Subcutaneous adipose tissue (tissue), 4 donors: ENCODE results near the gene INCA1. TPM values are rescaled to one million over a fixed set of nuclear protein-coding genes. Genes with fewer than 3 reads are reported as not detected.

ENCODE experiments used
- CTCF ChIP-seq: fragments of 450-650 bp; IDR thresholded peaks from one replicate; pipeline ENCODE4 v1.5.1; 2016; ENCODE audit warnings: low read depth, mild to moderate bottlenecking, control low read depth, antibody characterized with exemption, moderate library complexity
- total RNA-seq, 4 donors: library from RNA; depleted of rRNA; stranded (reverse); fragments of >200 nt; gene quantifications; one replicate each; pipeline ENCODE4 v1.1.0, GENCODE V29; 2016

Gene INCA1
- total RNA-seq, 4 donors from 2014 or later = 0.85 to 1.3 (median 1.1) TPM

DNA sequence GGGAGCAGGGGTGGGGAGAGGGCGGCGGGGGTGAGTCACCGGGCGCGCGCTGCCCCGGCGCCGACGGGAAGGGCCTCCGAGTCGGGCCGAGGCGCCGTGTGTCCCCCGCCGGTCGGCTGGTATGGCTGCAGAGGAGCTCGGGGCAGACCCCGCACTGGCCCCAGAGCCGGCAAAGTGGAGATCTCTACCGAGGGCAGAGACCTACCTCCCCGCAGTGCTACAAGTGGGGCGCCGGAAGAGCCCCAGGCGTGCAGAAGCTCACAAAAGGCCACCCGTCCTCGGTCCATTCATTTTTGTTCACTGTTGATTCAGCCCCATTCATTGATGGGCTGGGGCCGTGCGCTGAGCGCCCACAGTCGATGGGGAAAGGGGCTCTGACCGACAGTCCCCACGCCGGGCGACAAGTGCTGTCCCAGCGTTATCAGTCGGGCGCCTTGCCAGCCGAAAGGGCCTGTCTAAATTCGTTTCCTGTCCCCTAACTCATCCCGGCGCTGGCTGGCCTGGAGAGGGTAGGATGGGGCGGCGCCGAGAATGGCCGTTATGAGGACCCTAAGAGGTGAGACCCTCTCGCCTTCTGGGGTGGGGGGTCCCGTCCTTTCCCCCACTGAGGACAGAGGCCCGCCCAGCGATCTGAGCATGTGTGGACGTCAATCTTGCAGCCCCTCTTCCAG, 47.1 kb downstream of the INCA1 start:
- TF ChIP-seq CTCF = no peak

DNA sequence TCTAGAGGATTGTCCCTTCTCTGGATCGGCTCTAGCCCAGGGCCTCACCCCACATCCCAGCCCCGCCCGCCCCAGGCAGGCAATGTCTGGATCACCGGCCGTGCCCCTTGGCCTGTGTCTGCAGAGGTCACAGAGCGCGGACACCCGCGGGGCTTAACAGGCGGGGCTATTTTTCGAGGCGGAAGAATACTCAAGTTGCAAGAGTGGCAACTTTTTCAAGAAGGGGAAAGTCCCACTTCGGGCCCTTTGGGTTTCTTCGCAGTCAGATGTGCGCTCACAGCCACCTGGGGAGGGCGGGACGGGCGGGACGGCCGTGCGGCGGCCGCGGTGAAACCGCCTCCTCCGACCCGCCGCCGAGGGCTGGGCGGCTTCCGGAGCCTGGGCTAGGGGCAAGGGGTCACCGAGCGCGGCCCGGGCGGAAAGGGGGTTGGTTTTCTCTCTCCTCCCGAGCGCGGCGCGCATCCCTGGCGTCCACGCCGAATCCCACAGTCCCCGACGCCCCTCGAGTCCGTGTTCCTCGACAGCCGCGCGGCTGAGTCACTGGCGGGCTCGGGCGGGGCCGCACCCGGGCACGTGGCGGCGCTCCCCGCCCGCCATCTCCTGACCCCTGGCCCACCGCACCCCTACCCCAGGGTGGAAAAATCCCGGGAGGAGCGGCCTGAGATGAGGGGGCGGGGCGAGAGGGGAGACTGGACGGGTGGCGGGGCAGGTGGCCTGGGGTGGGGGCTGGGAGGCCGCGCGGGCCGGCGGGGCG, 47.8 kb downstream of the INCA1 start:
- TF ChIP-seq CTCF = no peak

- no peak for TF ChIP-seq CTCF
Measured at GRCh38 chr17:4948931-4949320, 48.4 kb downstream of the INCA1 start.

- TF ChIP-seq CTCF = no peak
Measured at GRCh38 chr17:4948166-4948930, 49.0 kb downstream of the INCA1 start, which contains the start of gene PFN1. Gene PFN1, minus strand, starts transcription at chr17:4948530. Its CDS starts 136 bp downstream, at chr17:4948394.

DNA sequence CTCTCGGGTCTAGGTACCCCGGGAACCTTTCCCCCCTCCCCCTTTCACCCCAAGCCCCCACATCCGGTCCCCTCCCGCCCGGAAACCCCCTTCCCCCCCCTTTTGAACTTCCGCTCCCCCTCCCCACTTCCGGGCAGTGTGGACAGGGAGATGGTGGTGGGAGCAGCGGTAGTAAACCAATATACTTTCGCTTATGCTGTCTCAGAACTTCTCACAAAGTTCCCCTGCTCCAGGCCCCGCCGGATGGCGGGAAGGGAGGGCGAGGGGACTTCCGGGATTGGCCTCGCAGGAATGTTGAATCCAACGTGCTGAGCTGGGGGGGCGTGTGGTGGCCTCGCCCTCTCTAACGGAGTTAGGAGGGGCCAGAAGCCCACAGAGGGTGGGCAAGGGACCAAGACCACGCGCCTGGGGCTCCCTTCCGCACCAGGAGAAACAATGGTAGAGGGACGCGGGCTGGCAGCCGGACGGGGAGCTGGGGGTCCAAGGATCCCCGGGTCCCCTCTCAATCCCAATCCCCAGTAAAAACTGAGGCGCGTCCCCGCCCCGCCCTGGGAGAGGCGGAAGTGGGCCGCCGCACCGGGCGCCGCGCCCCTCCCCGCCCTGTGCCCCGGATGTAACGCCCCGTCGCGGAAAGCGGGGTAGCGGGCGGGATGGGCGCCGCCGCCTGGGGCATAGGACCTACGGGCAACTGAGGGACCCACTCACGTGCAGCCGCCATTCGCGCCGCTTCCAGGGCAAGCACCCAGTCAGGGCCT, 49.7 kb downstream of the INCA1 start:
- TF ChIP-seq CTCF = no peak

- TF ChIP-seq CTCF = no peak
Measured at GRCh38 chr17:4947010-4947410, 50.3 kb downstream of the INCA1 start.
